ENCODE measurements around the gene UBASH3A.

The UBASH3A gene

DNA sequence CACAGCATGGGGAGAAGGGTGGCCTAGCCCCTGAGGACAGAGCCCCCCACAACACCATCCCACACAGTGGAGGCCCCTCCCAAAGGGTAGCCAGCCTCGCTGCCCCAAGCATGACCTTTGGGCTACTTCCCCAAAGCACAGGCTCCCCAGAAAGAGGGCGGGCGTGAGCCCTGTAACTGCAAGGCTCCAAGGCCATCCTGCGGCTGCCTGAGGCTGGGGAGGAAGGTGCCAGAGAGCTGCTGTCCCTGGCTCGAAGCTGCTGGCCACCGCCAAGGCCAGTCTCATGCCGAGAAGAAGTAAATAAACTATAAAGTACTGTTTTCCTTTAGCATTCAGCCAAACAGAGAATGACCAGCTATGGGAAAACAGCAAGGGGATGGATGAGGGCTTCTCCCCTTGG lies 27.5 kb downstream of the UBASH3A start:
- Mint-ChIP-seq H3K27ac (no peak overlapping the region), H3K36me3 (ENCODE audit: low read depth) (no peaks in the 10 kb centered on the region), H3K9me3 (peaks cover 16% of the 10 kb centered on the region), H3K4me1 (no peaks in the 10 kb centered on the region), H3K27me3 (ENCODE audit: low read depth, poor library complexity) (peaks cover 33% of the 10 kb centered on the region), H3K4me3 (no peak overlapping the region)
- TF ChIP-seq CTCF (IDR thresholded peaks at IDR 0.05) = no peak
- DNase-seq = no peak

DNA sequence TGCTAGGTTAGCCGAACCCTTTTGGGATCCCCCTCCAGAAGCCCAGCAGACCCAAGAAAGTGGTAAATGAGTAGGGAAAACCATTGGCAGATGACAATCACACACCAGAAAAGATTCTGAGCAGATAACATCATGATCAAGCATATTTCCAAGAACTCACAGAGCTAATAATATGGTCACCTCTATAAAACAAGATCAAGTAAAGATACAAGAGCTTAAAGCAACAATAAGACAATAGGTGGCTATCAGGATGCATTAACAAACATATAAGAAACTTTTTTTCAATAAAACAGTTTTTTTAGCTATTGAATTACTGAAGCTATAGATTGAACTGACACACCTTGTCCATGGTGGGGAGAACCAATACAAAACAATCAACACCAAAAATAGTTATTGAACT lies 29.0 kb downstream of the UBASH3A start:
- no peaks in the 10 kb centered on the region for H3K36me3 Mint-ChIP-seq (ENCODE audit: low read depth)
- H3K27me3 Mint-ChIP-seq (ENCODE audit: low read depth, poor library complexity) = peaks cover 27% of the 10 kb centered on the region
- TF ChIP-seq CTCF (IDR thresholded peaks at IDR 0.05) = no peak
- H3K27ac Mint-ChIP-seq = no peak overlapping the region
- H3K9me3 Mint-ChIP-seq = peaks cover 16% of the 10 kb centered on the region
- H3K4me1 Mint-ChIP-seq = no peaks in the 10 kb centered on the region
- no peak overlapping the region for H3K4me3 Mint-ChIP-seq
- DNase-seq = no peak

GRCh38 chr21:42433946-42434551 lies 30.3 kb downstream of the UBASH3A start:
- H3K36me3 Mint-ChIP-seq (ENCODE audit: low read depth) = no peaks in the 10 kb centered on the region
- no peak overlapping the region for H3K27ac Mint-ChIP-seq
- no peak for DNase-seq
- no peak overlapping the region for H3K4me3 Mint-ChIP-seq
- H3K9me3 Mint-ChIP-seq = peaks cover 16% of the 10 kb centered on the region
- no peaks in the 10 kb centered on the region for H3K4me1 Mint-ChIP-seq
- no peak for TF ChIP-seq CTCF (IDR thresholded peaks at IDR 0.05)
- peaks cover 29% of the 10 kb centered on the region for H3K27me3 Mint-ChIP-seq (ENCODE audit: low read depth, poor library complexity)

DNA sequence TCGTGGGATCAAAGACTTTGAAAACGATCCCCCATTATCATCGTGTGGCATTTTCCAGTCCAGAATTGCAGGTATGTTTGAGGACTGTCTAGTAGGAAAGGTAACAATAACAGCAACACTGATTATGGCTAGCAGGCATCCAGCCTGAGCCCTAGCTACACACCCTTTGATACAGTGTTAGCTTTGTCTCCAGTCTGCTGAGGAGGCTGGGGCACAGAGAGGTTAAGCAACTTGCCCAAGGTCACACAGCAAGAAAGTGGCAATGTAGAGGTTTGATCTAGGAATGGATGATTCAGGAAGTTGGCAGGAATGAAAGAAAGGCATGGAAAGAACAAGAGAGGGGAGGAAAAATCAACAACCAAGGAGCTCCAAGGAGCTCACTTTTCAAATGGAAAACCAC lies 31.2 kb downstream of the UBASH3A start:
- TF ChIP-seq CTCF (IDR thresholded peaks at IDR 0.05) = no peak
- H3K4me3 Mint-ChIP-seq = no peak overlapping the region
- no peak for DNase-seq
- no peaks in the 10 kb centered on the region for H3K4me1 Mint-ChIP-seq
- H3K27me3 Mint-ChIP-seq (ENCODE audit: low read depth, poor library complexity) = peaks cover 32% of the 10 kb centered on the region
- peaks cover 16% of the 10 kb centered on the region for H3K9me3 Mint-ChIP-seq
- no peaks in the 10 kb centered on the region for H3K36me3 Mint-ChIP-seq (ENCODE audit: low read depth)
- no peak overlapping the region for H3K27ac Mint-ChIP-seq

DNA sequence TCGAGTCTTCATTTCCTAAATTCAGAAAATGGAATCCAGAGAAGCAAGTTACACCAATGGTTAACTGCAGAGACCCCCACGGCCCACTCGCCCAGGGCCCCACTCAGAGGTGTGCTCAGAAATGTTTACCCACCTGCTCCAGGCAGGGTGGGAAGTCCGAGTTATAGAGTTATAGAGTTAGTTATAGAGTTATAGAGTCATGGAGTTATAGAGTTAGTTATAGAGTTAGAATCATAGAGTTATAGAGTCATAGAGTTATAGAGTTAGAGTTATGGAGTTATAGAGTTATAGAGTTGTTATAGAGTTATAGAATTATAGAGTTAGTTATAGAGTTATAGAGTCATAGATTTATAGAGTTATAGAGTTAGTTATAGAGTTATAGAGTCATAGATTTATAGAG lies 31.7 kb downstream of the UBASH3A start:
- H3K27me3 Mint-ChIP-seq (ENCODE audit: low read depth, poor library complexity) = peaks cover 32% of the 10 kb centered on the region
- H3K4me1 Mint-ChIP-seq = no peaks in the 10 kb centered on the region
- DNase-seq = no peak
- no peaks in the 10 kb centered on the region for H3K36me3 Mint-ChIP-seq (ENCODE audit: low read depth)
- H3K9me3 Mint-ChIP-seq = peaks cover 16% of the 10 kb centered on the region
- TF ChIP-seq CTCF (IDR thresholded peaks at IDR 0.05) = no peak
- no peak overlapping the region for H3K27ac Mint-ChIP-seq
- H3K4me3 Mint-ChIP-seq = no peak overlapping the region

DNA sequence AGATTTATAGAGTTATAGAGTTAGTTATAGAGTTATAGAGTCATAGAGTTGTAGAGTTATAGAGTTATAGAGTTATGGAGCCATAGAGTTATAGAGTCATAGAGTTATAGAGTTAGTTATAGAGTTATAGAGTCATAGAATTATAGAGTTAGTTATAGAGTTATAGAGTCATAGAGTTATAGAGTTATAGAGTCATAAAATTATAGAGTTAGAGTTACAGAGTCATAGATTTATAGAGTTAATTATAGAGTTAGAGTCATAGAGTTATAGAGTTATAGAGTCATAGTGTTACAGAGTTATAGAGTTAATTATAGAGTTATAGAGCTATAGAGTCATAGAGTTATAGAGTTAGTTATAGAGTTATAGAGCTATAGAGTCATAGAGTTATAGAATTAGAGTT lies 32.1 kb downstream of the UBASH3A start:
- no peak for TF ChIP-seq CTCF (IDR thresholded peaks at IDR 0.05)
- H3K4me1 Mint-ChIP-seq = no peaks in the 10 kb centered on the region
- no peak overlapping the region for H3K27ac Mint-ChIP-seq
- H3K36me3 Mint-ChIP-seq (ENCODE audit: low read depth) = no peaks in the 10 kb centered on the region
- no peak for DNase-seq
- H3K4me3 Mint-ChIP-seq = no peak overlapping the region
- H3K27me3 Mint-ChIP-seq (ENCODE audit: low read depth, poor library complexity) = peaks cover 32% of the 10 kb centered on the region
- H3K9me3 Mint-ChIP-seq = peaks cover 16% of the 10 kb centered on the region

Data from nephron progenitor cell (in vitro differentiated cells).